GM21825 (cell line): ENCODE data around the gene DPYSL4.
"Not testable (repeated sequence)": the region's sequence is repeated elsewhere in the genome, so short reads cannot be mapped to it uniquely, and the experiment has no call there.

Experiments used
- ATAC-seq: cut with Tn5 transposase; IDR thresholded peaks from one replicate; pipeline ENCODE4 v1.9.1; 2021; ENCODE audit warnings: mild to moderate bottlenecking, moderate library complexity; ENCODE audit not compliant: unreplicated experiment

The DPYSL4 gene

GRCh38 chr10:132149271-132149670, 37.5 kb upstream of the DPYSL4 start:
- ATAC-seq, result no peak

GRCh38 chr10:132149917-132150316, 36.8 kb upstream of the DPYSL4 start:
- no peak for ATAC-seq

GRCh38 chr10:132150777-132151176, 36.0 kb upstream of the DPYSL4 start:
- no peak for ATAC-seq

DNA sequence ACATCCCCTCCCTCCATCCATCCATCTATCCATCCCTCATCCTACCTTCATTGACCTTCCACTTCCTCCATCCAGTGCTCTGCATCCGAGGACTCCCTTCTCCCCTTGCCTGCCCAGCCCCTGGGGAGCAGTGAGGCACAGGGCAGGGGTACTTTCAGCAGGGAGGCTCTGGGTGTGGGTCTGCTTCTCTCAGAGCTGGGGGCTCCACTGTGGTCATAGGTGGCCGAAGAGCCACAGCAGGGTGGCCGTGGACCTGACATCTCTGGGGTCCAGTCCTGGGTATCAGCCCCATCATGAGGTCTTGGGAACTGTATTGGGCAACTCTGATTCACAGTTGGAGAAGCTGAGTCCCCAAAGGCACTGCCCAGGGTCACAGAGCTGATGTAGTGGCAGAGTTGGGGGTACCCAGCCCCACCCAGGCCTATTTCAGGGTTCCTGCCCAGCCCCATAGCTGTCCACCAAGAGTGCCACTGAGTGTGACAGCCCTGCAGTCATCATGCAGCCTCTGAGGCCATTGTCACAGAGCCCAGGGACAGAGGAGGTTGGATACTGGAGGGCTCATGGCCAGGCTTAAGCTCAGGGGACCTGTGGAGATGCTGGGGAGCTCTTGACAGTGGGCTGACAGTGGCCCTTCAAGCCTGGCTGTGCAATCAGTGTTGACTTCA, 35.3 kb upstream of the DPYSL4 start:
- ATAC-seq, result no peak

- no peak for ATAC-seq
Observed at GRCh38 chr10:132151951-132152505, 34.7 kb upstream of the DPYSL4 start.

DNA sequence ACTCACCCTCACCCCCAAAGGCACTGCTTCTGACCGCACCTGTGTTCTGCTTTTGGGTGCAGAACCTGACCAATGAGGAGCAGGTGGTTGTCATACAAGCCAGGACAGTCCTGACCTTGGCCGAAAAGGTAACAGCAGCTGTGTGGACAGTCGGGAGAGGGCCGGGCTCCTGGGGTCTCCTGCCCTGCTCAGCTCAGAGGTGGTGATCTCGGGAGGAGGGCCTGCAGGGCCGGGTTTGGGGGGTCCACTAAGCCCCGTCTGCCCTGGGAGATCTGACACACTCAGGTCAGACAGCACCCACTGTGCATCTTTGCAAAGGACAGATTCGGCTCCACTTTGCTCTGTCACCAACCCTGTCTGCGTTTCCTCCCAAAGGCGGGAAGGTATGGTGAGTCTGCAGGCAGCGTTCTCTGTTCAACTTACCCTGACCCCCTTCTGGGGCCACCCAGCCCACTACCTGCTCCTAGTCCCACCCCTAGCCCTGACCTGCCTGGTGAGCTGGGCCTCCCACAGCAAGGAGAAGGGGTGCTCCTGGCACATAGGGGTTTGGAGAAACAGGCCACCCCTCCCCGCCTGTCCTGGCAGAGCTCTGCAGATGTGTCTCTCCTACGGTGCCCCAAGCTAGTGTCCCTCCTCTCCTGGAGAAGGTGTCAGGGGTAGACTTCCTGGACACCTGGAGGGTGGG, 33.7 kb upstream of the DPYSL4 start:
- ATAC-seq, result no peak

GRCh38 chr10:132153616-132154217, 33.0 kb upstream of the DPYSL4 start:
- no peak for ATAC-seq

- no peak for ATAC-seq
Observed at GRCh38 chr10:132154440-132154839, 32.3 kb upstream of the DPYSL4 start.

- no peak for ATAC-seq
Observed at GRCh38 chr10:132154931-132155330, 31.8 kb upstream of the DPYSL4 start.

DNA sequence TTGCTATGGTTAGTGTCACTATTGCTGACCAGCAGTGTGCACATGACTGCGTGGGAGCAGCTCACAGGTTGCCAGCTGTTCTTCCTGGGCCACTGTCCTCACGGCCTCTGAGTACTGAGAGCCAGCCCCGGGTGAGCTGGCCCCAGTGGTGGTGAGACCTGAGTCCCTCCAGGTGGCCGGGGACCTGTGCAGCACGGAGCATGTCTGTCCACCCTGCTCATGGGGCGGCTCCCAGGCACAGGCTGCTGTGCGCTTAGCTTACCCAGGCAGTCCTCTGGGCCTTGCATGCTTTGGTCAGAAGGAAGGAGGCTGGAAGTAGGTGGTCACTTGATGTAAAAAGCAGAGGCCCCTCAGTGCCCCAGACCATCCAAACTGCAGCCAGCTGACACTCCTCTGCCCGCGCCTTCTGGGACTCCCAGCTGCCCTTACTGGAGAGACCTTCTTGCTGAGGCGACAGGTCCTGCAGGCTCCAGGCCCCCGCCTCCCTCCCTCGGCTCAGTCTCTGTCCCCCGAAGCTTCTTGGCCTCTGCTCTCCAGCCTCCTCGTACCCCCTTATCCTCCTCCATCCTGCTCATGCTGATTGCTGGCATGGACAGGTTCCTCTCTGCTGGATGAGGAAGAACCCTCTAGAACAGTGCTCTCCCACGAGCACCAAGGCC, 30.9 kb upstream of the DPYSL4 start:
- ATAC-seq, result no peak

DNA sequence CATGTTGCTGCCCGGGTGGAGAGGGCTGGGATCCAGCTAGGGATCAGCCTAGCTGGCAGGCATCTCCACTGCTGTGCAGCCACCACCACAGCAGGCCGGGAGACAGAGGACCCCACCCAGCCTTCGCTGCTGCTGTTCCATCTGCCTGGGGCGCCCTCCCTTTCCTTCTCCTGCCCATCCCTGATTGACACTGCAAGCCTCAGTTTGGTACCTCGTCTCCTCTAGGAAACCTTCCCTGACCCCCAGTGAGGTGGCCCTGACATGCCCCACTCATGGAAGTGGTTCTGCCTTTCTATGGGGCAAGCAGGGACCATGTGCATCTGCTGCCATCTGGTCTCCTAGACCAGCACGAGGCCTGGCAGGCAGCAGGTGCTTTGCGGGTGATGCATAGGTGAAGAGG, 30.4 kb upstream of the DPYSL4 start:
- no peak for ATAC-seq

DNA sequence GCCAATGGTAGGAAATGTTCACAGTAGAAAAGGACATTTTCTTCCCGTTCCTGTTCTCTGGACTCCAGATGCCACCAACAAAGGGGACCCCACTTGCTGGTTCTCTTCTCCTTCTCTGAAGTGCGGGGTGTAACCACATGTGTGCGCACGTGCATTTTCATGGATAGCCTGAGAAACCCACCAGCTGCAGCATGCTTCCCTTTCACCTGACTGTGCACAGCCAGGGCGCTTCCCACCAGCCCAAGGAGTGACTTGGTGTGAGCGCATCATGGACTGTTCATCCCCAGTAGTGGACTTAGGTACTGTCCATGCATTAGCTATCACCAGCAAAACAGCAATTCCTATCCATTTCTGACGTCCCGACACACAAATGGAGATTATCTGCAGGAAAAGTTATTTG, 29.6 kb upstream of the DPYSL4 start:
- no peak for ATAC-seq

- no peak for ATAC-seq
Observed at GRCh38 chr10:132158122-132158741, 28.5 kb upstream of the DPYSL4 start.

- no peak for ATAC-seq
Observed at GRCh38 chr10:132158823-132159222, 27.9 kb upstream of the DPYSL4 start.

- ATAC-seq, result not testable (repeated sequence)
Observed at GRCh38 chr10:132159302-132160230, 27.2 kb upstream of the DPYSL4 start.

- not testable (repeated sequence) for ATAC-seq
Observed at GRCh38 chr10:132160231-132160630, 26.5 kb upstream of the DPYSL4 start.

GRCh38 chr10:132160834-132161622, 25.7 kb upstream of the DPYSL4 start:
- ATAC-seq, result not testable (repeated sequence)

DNA sequence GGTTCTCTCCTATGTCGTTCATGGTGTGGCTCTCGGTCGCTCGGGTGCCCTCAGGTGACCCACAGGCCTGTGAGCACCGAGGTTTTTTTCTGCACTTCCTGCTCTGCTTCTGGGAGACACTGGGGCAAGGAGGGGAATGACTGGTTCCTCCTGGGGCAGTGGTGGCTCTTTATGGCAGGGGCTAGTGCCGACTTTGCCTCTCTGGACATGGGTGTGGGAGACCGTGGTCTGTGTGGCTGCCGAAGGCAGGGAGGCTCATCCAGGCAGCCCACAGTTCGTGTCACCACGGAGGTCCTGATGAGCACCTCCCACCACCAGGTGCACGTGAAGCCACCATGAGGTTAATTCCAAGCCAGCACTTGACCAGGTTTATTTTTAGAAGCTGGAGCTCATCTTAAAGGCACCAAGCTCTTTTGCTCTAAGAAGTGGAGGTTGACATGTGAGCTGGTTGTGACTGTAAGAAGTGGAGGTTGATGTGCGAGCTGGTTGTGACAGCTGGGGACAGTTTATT, 24.7 kb upstream of the DPYSL4 start:
- ATAC-seq, result peak; percentile 48
